ENCODE results near the gene ABAT. TPM values are rescaled to one million over a fixed set of nuclear protein-coding genes. Genes with fewer than 3 reads are reported as not detected.

ABAT gene
- polyA plus RNA-seq, 2 of the 4 experiments (the other 2 are of a cell fraction): 0.68 to 1.2 TPM

DNA sequence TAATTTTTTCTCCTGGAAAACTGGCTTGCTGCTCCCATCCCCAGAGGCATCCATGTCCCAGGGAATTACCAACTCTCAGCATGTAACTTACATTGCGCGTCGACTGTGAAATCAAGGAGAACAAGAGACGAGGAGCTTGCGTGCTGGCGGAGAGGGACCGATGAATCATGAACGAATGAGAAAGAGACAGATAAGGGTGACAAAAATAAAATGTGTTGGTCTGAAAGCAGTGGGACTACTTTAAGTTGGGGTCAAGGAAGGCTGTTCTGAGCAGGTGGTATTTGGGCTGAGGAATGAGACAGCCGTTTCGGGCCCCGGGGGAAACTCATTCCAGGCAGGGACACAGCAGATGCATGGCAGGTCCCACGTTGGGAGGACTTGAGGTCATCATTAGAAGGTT, 22.5 kb downstream of the ABAT start:
- Histone ChIP-seq H3K27ac (no peak overlapping the region), H3K4me3 (no peak overlapping the region), H3K4me2 (no peak overlapping the region), H3K4me1 (no peaks in the 10 kb centered on the region), H3K9me3 (no peaks in the 10 kb centered on the region)
- WGBS (ENCODE audit: missing lambda C conversion rate): 69% methylated on average over 12 of the region's 12 CpGs
- FAIRE-seq (no peak), ATAC-seq (no peak), DNase-seq (ENCODE audit: low read depth in 1 of 2, low spot score in 1 of 2) (no peak)
- POLR2A ChIA-PET: no interaction called here
- TF ChIP-seq FOXS1 (CRISPR knock-in tag; IDR thresholded peaks at IDR 0.05): no peak
- TF ChIP-seq ZC3H11A (IDR thresholded peaks at IDR 0.05): no peak
- no peak for TF ChIP-seq ZNF302 (CRISPR knock-in tag; IDR thresholded peaks at IDR 0.05)
- TF ChIP-seq, protein P1, sequence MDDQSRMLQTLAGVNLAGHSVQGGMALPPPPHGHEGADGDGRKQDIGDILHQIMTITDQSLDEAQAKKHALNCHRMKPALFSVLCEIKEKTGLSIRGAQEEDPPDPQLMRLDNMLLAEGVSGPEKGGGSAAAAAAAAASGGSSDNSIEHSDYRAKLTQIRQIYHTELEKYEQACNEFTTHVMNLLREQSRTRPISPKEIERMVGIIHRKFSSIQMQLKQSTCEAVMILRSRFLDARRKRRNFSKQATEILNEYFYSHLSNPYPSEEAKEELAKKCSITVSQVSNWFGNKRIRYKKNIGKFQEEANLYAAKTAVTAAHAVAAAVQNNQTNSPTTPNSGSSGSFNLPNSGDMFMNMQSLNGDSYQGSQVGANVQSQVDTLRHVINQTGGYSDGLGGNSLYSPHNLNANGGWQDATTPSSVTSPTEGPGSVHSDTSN (IDR thresholded peaks at IDR 0.05): no peak
- TF ChIP-seq MAFK (IDR thresholded peaks at IDR 0.05; ENCODE audit: partially characterized antibody): no peak
- TF ChIP-seq, protein P2, sequence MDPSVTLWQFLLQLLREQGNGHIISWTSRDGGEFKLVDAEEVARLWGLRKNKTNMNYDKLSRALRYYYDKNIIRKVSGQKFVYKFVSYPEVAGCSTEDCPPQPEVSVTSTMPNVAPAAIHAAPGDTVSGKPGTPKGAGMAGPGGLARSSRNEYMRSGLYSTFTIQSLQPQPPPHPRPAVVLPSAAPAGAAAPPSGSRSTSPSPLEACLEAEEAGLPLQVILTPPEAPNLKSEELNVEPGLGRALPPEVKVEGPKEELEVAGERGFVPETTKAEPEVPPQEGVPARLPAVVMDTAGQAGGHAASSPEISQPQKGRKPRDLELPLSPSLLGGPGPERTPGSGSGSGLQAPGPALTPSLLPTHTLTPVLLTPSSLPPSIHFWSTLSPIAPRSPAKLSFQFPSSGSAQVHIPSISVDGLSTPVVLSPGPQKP (IDR thresholded peaks at IDR 0.05; ENCODE audit: low read depth, low read length): no peak
- TF ChIP-seq PHF8 (IDR thresholded peaks at IDR 0.05; ENCODE audit: borderline replicate concordance, low read depth): no peak
- no peak for TF ChIP-seq TP53 (CRISPR knock-in tag; IDR thresholded peaks at IDR 0.05)
- TF ChIP-seq, protein P3, sequence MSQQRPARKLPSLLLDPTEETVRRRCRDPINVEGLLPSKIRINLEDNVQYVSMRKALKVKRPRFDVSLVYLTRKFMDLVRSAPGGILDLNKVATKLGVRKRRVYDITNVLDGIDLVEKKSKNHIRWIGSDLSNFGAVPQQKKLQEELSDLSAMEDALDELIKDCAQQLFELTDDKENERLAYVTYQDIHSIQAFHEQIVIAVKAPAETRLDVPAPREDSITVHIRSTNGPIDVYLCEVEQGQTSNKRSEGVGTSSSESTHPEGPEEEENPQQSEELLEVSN (IDR thresholded peaks at IDR 0.05; ENCODE audit: borderline replicate concordance, low read depth): no peak
- CTCF ChIA-PET: interaction anchor here (1.0 kb wide), 1 partner anchor 10 kb away, joined by 4 read pairs; no protein-coding TSS in a partner anchor

DNA sequence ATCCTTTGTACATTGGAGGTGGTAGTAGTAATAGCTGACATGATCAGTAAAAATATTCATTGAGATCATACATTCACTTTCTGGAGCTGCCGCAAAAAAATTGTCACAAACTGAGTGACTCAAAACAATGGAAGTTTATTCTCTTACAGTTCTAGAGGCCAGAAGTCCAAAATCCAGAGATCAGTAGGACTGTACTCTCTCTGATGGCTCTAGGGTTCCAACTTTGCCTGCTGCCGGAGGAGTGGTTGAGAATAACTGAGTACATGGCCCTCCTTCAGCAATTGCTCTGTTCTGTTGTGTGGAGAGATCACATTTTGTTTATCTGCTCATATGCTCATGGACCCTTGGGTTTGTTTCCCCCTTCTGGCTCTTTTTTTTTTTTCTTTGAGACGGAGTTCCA, 23.5 kb downstream of the ABAT start:
- no peak overlapping the region for H3K27ac ChIP-seq
- CTCF ChIA-PET: interaction anchor here (0.9 kb wide), 1 partner anchor 97 kb away, joined by 5 read pairs; no protein-coding TSS in a partner anchor
- no peaks in the 10 kb centered on the region for H3K4me1 ChIP-seq
- DNase-seq (ENCODE audit: low read depth in 1 of 2, low spot score in 1 of 2): no peak
- H3K9me3 ChIP-seq: no peaks in the 10 kb centered on the region
- TF ChIP-seq KDM5A (IDR thresholded peaks at IDR 0.05): no peak
- TF ChIP-seq, protein P4, sequence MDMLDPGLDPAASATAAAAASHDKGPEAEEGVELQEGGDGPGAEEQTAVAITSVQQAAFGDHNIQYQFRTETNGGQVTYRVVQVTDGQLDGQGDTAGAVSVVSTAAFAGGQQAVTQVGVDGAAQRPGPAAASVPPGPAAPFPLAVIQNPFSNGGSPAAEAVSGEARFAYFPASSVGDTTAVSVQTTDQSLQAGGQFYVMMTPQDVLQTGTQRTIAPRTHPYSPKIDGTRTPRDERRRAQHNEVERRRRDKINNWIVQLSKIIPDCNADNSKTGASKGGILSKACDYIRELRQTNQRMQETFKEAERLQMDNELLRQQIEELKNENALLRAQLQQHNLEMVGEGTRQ (IDR thresholded peaks at IDR 0.05): no peak
- TF ChIP-seq, protein P2 (IDR thresholded peaks at IDR 0.05; ENCODE audit: low read depth, low read length): no peak
- TF ChIP-seq, protein P5, sequence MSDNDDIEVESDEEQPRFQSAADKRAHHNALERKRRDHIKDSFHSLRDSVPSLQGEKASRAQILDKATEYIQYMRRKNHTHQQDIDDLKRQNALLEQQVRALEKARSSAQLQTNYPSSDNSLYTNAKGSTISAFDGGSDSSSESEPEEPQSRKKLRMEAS (IDR thresholded peaks at IDR 0.05): no peak
- TF ChIP-seq POLR2AphosphoS2 (conservative IDR thresholded peaks at IDR 0.05; ENCODE audit: low read length): no peak
- TF ChIP-seq EHMT2 (IDR thresholded peaks at IDR 0.05; ENCODE audit: low read depth): no peak
- TF ChIP-seq TFCP2L1 (CRISPR knock-in tag; IDR thresholded peaks at IDR 0.05): no peak
- TF ChIP-seq POLR2A (IDR thresholded peaks at IDR 0.05; ENCODE audit: low read length): no peak
- TF ChIP-seq JUN (IDR thresholded peaks at IDR 0.05): no peak
- TF ChIP-seq MAFK (IDR thresholded peaks at IDR 0.05; ENCODE audit: partially characterized antibody): no peak
- TF ChIP-seq SREBF2 (IDR thresholded peaks at IDR 0.05): no peak
- TF ChIP-seq ESRRA (IDR thresholded peaks at IDR 0.05; ENCODE audit: borderline replicate concordance, low read length): no peak
- no peak for TF ChIP-seq ZNF302 (CRISPR knock-in tag; IDR thresholded peaks at IDR 0.05)
- TF ChIP-seq CHD4 (IDR thresholded peaks at IDR 0.05; ENCODE audit: borderline replicate concordance): no peak
- TF ChIP-seq, protein P6, sequence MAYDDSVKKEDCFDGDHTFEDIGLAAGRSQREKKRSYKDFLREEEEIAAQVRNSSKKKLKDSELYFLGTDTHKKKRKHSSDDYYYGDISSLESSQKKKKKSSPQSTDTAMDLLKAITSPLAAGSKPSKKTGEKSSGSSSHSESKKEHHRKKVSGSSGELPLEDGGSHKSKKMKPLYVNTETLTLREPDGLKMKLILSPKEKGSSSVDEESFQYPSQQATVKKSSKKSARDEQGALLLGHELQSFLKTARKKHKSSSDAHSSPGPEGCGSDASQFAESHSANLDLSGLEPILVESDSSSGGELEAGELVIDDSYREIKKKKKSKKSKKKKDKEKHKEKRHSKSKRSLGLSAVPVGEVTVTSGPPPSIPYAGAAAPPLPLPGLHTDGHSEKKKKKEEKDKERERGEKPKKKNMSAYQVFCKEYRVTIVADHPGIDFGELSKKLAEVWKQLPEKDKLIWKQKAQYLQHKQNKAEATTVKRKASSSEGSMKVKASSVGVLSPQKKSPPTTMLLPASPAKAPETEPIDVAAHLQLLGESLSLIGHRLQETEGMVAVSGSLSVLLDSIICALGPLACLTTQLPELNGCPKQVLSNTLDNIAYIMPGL (CRISPR knock-in tag; IDR thresholded peaks at IDR 0.05; ENCODE audit: borderline replicate concordance): no peak
- no peak for TF ChIP-seq FOXS1 (CRISPR knock-in tag; IDR thresholded peaks at IDR 0.05)
- no peak overlapping the region for H3K4me2 ChIP-seq
- no peak for FAIRE-seq
- 57% methylated on average over 3 of the region's 3 CpGs for WGBS (ENCODE audit: missing lambda C conversion rate)
- POLR2A ChIA-PET: no interaction called here
- no peak overlapping the region for H3K4me3 ChIP-seq
- ATAC-seq: no peak
